Ascending aorta (tissue), 2 donors: Measurements from ENCODE around the gene BCAS4. TPM values are rescaled to one million over a fixed set of nuclear protein-coding genes. Genes with fewer than 3 reads are reported as not detected.

Source experiments
- DNase-seq, 2 donors: peaks; one replicate each; pipeline ENCODE4 v3.0.0-alpha.2; 2019; ENCODE audit warnings: low spot score in 2 of 2
- H3K27ac ChIP-seq, 2 donors: fragments of 200-600 bp; sonication (generic); one replicate each; pipeline ENCODE4 v1.5.1; 2016 to 2017; ENCODE audit warnings: mild to moderate bottlenecking in 1 of 2
- H3K27me3 ChIP-seq: fragments of 200-600 bp; sonication (generic); one replicate; pipeline ENCODE4 v1.5.1; 2017
- H3K36me3 ChIP-seq, 2 donors: fragments of 200-600 bp; sonication (generic); one replicate each; pipeline ENCODE4 v1.5.1; 2016
- H3K4me1 ChIP-seq, 2 donors: fragments of 200-600 bp; sonication (generic); one replicate each; pipeline ENCODE4 v1.5.1; 2016 to 2017; ENCODE audit warnings: mild to moderate bottlenecking in 1 of 2
- H3K4me3 ChIP-seq, 2 donors: fragments of 200-600 bp; sonication (generic); one replicate each; pipeline ENCODE4 v1.5.1; 2016 to 2017; ENCODE audit warnings: mild to moderate bottlenecking in 1 of 2
- H3K9me3 ChIP-seq, 2 donors: fragments of 200-600 bp; sonication (generic); one replicate each; pipeline ENCODE4 v1.5.1; 2016
- CTCF ChIP-seq, 3 experiments: fragments of 200-600 bp in 2 of 3; fragments of 450-650 bp in 1 of 3; sonication (generic) in 2 of 3; IDR thresholded peaks; one replicate each; pipeline ENCODE4 v1.5.1; 2016 to 2019; ENCODE audit warnings: antibody characterized with exemption in 3 of 3, mild to moderate bottlenecking in 1 of 3, moderate library complexity in 1 of 3
- intact Hi-C: fragments of 100-400 bp; cut with DNase I; formaldehyde crosslinking; loops from one replicate; pipeline ENCODE4 v1.15.1; 2023
- total RNA-seq: library from RNA; depleted of rRNA; stranded (reverse); fragments of >200 nt; gene quantifications from one replicate; pipeline ENCODE4 v1.1.0, GENCODE V29; 2016

The BCAS4 gene
- total RNA-seq, 1 donor from 2014 or later = 0.85 TPM

DNA sequence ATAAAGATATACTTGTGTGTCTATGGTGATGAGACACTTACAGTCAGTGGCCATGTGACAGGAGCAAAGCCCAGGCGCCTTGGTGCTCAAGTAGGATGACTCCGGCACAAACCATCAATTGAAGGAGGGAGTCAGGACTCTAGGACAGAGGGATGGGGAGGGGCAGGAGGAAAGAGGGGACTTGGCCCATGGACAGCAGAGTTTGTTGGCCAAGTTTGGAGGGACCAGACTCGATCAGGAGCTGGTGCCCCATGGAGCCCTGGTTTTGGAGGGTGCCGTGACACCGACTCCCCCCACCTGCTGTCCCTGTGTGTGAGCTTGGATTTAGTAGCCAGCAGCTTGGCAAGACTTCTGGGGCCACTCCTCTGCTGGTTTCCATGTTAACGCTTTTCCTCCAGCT, 70.3 kb downstream of the BCAS4 start:
- H3K4me3 ChIP-seq = no peak overlapping the region
- no peaks in the 10 kb centered on the region for H3K9me3 ChIP-seq
- no peaks in the 10 kb centered on the region for H3K36me3 ChIP-seq
- no peaks in the 10 kb centered on the region for H3K27me3 ChIP-seq
- no peaks in the 10 kb centered on the region for H3K4me1 ChIP-seq
- TF ChIP-seq CTCF (IDR thresholded peaks at IDR 0.05) = no peak
- DNase-seq = no peak
- intact Hi-C loops = no loop called here
- H3K27ac ChIP-seq = no peak overlapping the region

DNA sequence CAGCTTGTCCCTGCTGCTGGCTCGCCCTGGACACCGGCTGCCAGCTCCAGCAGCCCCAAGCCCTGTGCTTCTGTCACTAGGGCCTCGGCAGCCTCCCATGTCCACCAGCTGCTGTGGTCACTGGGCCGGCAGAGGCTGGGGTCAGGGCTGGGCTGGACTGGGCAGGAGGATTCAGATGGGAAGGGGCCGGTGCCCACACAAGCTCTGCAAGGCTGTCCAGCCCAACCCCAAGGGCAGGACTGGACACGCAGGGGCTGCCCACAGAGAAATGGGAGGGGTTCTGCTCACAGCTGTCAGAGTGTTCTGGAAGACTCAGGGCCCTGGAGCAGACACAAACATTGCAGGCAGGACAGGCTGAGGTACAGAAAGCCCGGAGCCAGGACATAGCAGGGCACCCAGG, 70.7 kb downstream of the BCAS4 start:
- H3K4me3 ChIP-seq = no peak overlapping the region
- TF ChIP-seq CTCF (IDR thresholded peaks at IDR 0.05) = no peak
- H3K4me1 ChIP-seq = no peaks in the 10 kb centered on the region
- no peak for DNase-seq
- intact Hi-C loops = no loop called here
- H3K27ac ChIP-seq = no peak overlapping the region
- H3K9me3 ChIP-seq = no peaks in the 10 kb centered on the region
- no peaks in the 10 kb centered on the region for H3K36me3 ChIP-seq
- H3K27me3 ChIP-seq = no peaks in the 10 kb centered on the region

DNA sequence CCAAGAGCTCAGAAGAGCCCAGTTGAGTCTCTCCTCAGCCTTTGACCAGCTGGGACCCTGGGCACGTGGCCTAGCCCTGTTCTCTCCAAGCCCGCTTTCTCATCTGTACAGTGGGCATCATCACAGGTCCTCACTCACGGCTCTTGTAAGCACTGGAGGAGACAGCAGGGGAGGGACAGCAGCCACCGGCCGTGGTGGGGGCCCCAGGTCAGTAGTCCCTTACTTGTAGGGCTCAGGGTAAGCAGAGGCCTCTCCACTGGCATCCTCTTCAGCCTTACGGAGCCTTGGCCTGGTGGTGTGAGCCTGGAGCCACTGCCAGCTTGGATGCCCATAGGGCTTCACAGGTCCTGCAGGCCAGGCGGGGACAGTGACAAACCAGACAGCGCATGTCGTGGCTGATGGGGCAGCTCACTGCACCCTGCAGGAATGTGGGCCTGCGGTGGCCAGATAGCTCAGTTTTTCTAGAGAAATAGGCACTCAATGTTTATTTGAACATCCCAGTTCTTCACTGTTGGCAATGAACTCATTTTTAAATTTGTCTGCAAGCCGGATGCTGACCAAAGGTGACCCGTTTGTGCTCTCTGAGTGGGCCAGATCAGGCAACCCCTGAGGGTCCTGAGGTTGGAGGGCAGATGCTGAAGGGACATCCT, 71.3 kb downstream of the BCAS4 start:
- intact Hi-C loops = no loop called here
- Histone ChIP-seq H3K9me3 (no peaks in the 10 kb centered on the region), H3K4me3 (no peak overlapping the region), H3K4me1 (no peaks in the 10 kb centered on the region), H3K27me3 (no peaks in the 10 kb centered on the region), H3K36me3 (no peaks in the 10 kb centered on the region), H3K27ac (no peak overlapping the region)
- no peak for DNase-seq
- no peak for TF ChIP-seq CTCF (IDR thresholded peaks at IDR 0.05)

GRCh38 chr20:50866831-50867230, 72.0 kb downstream of the BCAS4 start:
- intact Hi-C loops = no loop called here

DNA sequence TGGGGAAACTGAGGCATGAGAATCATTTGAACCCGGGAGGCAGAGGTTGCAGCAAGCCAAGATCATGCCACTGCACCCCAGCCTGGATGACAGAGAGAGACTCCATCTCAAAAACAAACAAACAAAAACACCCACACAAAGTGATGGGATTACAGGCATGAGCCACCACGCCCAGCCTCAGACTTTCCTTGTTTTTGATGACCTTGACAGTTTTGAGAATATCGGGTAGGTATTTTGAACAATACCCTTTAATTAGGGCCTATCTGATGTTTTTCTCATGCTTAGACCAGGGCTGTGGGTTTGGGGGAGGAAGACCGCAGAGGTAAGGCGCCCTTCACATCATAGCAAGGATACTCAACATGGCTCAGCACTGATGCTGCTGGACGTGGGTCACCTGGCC, 72.9 kb downstream of the BCAS4 start:
- intact Hi-C loops = no loop called here
- Histone ChIP-seq H3K27me3 (no peaks in the 10 kb centered on the region), H3K9me3 (no peaks in the 10 kb centered on the region), H3K4me1 (no peaks in the 10 kb centered on the region), H3K27ac (no peak overlapping the region), H3K36me3 (no peaks in the 10 kb centered on the region), H3K4me3 (no peak overlapping the region)
- DNase-seq = no peak
- no peak for TF ChIP-seq CTCF (IDR thresholded peaks at IDR 0.05)

More at GRCh38 chr20:50866831-50867230, 72.0 kb downstream of the BCAS4 start:
- H3K4me3 ChIP-seq = no peak overlapping the region
- no peak overlapping the region for H3K27ac ChIP-seq
- H3K36me3 ChIP-seq = no peaks in the 10 kb centered on the region
- no peaks in the 10 kb centered on the region for H3K4me1 ChIP-seq
- no peaks in the 10 kb centered on the region for H3K9me3 ChIP-seq
- no peak for TF ChIP-seq CTCF (IDR thresholded peaks at IDR 0.05)
- no peak for DNase-seq
- H3K27me3 ChIP-seq = no peaks in the 10 kb centered on the region
